GM21390 (cell line): ENCODE data around the gene VRK2.

ENCODE experiments used
- ATAC-seq: cut with Tn5 transposase; IDR thresholded peaks from one replicate; pipeline ENCODE4 v1.9.1; 2021; ENCODE audit not compliant: unreplicated experiment

VRK2 gene

GRCh38 chr2:58046585-58047372 is at the start of gene VRK2:
Gene VRK2 (plus strand): TSS chr2:58046806. CDS start chr2:58048832, 2,026 bp downstream.
- ATAC-seq: peak; percentile 86

GRCh38 chr2:58006256-58006951 is 40.2 kb upstream of the VRK2 start:
- ATAC-seq: peak; percentile 69

DNA sequence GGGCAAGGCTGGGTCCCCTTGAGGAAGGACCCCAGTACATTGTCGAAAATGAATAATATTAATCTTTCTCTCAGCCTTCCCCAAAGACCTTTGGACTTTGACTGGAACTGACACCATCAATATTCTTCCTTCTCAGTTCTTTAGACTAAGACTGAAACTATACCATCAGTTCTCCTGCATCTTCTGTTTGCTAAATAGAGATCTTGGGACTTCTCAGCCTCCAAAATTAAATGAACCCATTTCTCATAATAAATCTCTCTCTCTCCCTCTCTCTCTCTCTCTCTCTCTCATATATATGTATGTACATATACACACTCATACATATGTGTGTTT is 39.7 kb upstream of the VRK2 start:
- peak; percentile 43 for ATAC-seq

DNA sequence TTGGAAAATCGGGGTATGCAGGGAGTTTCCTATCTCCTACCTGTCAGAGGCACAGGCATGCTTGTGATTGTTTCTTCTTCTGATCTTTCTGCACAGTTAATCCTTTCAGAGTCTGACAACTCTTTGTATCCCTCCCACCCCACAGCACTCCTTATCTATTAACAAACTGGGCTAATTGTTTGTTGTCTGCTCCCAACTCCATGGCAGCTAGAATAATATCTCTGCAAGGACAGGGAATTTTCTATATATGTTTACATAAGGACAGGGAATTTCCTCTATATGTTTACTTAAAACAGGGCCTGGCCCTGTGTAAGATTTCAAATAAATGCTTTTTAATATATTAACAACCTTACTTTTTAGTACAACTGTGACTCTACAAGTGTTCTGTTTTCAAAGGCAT is 36.0 kb upstream of the VRK2 start:
- no peak for ATAC-seq

DNA sequence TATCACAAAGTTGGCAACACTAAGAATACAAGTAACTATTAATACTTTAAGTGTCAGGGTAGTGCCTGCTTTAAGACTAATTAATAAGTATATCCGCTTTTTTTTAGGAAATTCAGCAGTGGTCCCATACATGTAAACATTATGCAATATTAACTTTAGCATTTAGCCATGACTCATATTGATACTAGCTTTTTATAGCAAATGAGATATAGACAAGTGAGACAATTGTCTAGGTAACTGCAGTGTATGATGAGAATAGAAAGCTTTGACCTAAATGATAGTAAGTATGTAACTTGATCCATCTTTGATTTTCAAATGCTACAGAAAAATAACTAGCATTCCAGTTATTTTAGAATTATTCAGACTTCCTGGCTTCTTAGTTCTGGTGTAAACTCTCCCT is 27.4 kb upstream of the VRK2 start:
- peak; percentile 52 for ATAC-seq

DNA sequence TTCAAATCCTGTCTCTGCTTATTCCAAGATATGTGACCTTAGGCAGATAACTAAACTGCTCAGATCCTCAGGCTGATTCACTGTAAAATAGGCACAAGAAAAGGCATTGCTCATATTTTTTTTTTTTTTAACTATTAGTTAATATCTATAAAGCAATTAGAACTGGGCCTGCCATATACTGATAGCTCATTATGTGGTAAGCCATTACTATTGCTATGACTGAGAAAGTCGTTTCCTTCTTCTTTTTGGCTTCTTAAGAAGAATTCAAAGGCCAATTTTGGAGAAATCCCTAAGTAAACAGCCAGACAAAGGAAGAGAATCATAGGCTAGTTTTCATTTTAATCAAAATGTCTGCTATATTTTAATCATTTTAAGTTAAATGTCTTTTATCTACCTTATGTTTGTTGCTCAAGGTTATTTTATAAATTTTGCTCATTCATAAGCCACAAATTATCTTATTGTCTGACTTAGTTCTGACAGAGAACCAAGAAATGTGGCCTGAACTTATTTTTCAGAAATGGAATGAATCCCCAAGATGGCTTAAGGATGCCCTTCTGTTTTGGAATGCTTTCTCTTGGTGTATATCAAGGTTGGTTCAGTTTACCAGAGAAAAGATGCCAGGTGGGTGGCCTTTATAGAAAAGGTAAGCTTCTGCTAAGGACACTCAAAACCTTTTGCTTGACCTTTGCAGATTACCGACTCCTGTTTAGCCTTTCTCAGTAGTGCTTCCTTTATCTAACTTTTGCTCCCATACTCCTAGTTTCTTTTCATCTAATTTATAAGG is 21.3 kb upstream of the VRK2 start:
- ATAC-seq: no peak

DNA sequence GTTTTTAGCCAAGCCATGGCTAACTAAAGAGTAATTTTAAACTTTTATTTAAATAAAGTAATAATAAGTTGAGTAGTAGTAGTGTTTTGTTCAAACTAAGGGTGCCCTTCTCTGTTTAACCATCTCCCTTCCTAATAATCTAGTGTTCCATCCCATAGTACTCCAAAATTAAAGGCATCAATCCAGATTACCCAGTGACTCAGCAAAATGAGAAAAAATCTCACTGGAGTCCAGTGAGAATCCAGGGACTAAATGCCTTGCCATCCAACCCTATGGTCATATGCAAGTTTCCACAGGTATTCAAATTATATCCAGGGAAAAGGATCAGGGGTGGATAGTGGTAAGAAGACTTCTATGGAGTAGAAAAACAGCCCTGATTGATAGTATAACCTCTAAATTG is 19.6 kb upstream of the VRK2 start:
- no peak for ATAC-seq

GRCh38 chr2:58030771-58031170 is 15.8 kb upstream of the VRK2 start:
- no peak for ATAC-seq

DNA sequence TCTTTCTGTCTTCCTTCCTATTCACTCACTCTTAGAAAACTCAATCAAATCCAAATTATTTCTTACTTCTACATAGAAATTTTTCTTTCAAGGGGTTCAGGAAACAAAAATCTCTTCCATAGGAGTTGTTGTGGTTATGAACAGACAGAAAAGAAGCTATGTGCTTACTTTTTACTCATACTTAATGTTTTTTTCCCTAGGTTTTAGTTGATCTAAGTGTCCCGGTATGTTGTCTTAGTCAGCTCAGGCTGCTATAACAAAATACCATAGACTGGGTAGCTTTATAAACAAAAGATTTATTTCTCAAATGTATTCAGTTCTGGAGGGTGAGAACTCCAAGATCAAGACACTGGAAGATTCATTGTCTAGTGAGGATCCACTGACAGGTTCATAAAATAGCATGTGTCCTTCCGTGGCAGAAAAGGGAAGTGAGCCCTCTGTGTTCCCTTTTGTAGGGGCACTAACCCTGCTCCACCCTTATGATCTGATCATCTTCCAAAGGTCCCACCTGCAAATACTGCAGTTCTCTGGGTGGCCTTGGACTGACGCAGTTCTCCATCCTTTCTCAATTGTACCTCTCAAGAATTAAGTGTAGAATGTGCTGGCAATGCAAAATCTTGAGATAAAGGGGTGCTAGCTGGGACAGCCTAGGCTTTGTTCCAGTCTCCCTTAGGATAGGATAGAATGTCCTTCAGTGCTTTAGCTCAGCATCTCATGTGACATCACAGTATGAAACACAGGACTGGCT is 14.4 kb upstream of the VRK2 start:
- peak; percentile 74 for ATAC-seq

DNA sequence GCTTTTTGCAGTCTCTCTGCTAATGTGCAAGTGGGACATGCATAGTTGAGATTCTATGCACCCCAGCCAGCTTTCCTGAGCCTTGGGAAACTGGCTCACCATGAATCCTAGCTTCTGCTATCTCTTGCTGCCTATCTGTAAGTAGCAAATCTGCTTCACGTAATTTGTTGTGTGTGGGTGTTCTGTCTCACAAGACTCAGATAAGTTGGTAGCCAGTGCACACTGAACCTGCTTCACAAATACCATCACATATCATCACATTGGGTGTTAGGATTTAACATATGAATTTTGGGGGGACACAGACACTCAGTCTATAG is 13.9 kb upstream of the VRK2 start:
- no peak for ATAC-seq

DNA sequence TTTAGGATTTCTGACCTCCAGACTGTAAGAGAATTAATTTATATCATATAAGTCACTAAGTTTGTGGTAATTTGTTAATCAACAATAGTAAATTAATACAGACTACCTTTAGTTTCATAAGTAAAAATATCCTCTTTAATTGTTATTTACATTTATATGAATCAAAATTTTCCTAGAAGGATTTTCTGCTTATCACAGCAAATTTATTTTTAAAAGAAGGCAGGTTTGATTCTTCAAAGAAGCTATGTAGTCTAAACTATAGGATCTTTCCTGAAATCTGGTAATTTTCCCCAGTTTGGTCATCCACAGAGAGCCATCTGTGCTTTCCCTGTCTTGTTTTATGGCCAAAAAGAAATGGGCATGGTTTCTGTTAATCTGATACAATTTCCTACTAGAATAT is 13.1 kb upstream of the VRK2 start:
- no peak for ATAC-seq

GRCh38 chr2:58035352-58035751 is 11.3 kb upstream of the VRK2 start:
- peak; percentile 68 for ATAC-seq

GRCh38 chr2:58039170-58039611 is 7.4 kb upstream of the VRK2 start:
- ATAC-seq: peak; percentile 69

DNA sequence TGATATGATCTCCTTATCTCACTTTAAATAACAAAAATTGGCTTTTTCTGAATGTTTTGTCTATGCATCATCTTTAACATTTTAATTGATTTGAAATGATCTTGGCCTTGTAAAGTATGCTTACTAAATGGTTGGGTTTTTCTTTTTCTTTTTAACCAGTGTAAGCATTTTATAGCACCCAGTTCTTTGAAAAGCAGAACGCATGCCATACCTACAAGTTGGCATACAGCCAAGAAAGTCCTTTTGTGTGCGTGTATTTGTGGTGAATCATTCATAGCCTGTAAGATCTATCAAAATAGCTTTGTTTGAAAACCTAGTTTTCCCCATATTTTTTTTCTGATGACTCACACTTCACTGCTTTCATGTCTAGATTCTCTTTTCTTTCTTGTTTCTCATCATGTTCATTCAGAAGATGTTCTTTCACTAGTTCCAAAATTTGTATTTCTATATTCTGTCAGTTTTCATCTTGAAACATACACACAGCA is 4.1 kb upstream of the VRK2 start:
- no peak for ATAC-seq

GRCh38 chr2:58044145-58044544 is 2.5 kb upstream of the VRK2 start:
- ATAC-seq: no peak

GRCh38 chr2:58045580-58046334 is 849 bp upstream of the VRK2 start:
- ATAC-seq: no peak

DNA sequence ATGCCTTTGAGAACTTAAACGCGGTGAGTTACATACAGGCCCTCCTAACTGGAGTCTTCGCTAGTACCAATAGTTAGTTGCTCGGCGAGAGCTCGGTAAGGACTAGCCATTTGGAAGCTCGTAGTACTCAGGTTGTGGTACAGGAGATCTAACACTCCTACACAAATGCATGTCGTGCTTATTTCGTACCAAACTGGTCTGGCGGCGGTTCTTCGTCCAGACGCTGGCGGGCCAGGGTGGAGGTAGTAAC is 346 bp upstream of the VRK2 start:
- ATAC-seq: peak; percentile 18

DNA sequence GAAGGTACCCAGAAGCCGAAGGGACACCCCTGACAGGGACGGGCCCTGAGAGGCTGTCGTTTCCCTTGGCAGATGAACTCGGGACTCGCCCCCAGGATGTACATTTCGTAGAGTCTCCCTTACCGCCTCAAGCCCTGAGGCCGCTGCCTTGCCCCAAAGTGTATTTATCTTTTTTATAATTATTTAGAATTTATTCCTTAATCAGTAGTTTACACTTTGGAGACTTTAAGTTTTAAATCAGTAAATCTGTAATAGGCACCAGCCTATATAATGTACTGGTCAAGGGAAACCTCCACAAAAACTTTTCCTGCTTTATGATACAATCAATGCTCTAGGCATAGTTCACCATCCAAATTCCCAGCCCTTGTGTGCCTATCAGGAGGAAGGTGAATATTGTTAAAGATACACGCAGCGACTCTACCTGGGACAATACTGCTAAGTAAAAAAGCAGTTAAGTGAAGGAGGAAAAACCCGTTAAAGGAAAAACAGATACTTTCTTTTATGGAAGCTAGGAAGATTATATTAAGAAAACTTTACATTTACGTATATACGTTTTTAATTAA is 848 bp downstream of the VRK2 start:
- ATAC-seq: peak; percentile 36

GRCh38 chr2:58047961-58048360 is 1.4 kb downstream of the VRK2 start:
- no peak for ATAC-seq

DNA sequence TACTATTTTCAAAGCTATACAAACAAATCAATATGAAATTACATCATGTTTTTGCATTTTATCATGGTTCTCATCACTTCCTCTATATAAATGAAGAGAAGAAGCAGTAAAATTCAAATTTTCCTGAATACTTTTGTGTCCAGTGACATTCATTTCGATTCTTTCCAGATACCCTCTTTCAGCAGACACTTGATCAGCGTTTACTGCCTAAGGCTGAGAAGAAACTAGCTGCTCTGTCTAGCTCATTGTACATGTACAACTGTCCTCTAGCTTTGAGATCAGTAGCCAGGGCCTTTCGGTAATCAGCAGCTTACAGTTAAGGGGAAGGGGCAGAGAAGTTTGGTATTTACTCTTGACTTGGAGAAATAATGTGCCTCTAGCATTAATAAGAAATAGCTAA is 4.8 kb downstream of the VRK2 start:
- no peak for ATAC-seq
